Measurements from ENCODE around the gene GPR35. TPM values are rescaled to one million over a fixed set of nuclear protein-coding genes. Genes with fewer than 3 reads are reported as not detected.

GPR35 gene
- polyA plus RNA-seq, 1 donor (not counting 4 experiments of a cell fraction or from before 2014, with no cell fraction given), result 0.04 TPM

DNA sequence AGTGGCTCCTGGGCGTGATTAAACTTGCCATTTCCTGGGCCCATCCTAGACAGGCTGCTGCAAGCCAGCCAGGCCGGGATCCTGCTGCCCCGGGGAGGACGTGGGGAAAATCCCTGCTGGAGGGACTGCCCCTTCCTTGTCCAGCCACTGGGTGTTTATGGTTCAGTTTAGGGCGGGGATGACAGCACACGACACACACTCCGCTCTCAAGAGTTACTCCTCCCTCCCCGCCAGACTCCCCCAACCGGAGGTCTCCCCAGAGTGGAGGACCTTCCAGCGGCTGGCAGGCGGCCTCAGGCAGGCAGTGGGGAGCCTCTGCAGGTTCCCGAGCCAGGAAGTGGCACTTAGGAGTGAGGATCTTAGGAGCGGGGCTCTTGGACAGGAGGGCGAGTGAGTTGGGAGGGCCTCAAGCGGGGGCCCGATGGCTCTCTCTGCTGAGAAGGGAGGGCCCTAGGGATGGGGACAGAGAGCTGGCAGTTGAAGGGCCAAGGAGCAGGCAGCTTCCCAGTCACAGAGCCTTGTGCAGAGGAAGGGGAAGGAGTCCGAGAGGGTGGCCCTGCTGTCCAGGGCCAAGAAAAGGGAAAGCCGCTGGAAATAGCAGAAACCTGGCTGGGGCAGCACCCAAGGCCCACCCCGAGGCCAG, 5.7 kb upstream of the GPR35 start:
- Histone ChIP-seq H3K27ac (ENCODE audit: control insufficient read depth, insufficient read depth, low read length) (no peak overlapping the region), H3K27me3 (ENCODE audit: control insufficient read depth, extremely low read depth, insufficient read depth, low read length) (no peaks in the 10 kb centered on the region), H3K36me3 (ENCODE audit: control insufficient read depth in 2 of 2, extremely low read depth in 1 of 2, insufficient read depth in 2 of 2, low read length in 2 of 2) (no peaks in the 10 kb centered on the region), H3K4me3 (ENCODE audit: control insufficient read depth in 2 of 3, extremely low read depth in 1 of 3, insufficient read depth in 2 of 3, low read depth in 1 of 3, low read length in 3 of 3) (no peak overlapping the region), H4K20me1 (ENCODE audit: control insufficient read depth, extremely low read depth, insufficient read depth, low read length) (no peaks in the 10 kb centered on the region), H3K9me3 (ENCODE audit: control insufficient read depth, low read depth, low read length) (no peaks in the 10 kb centered on the region), H3K4me1 (ENCODE audit: control insufficient read depth, extremely low read depth, insufficient read depth, low read length) (no peaks in the 10 kb centered on the region), H3K79me2 (ENCODE audit: control insufficient read depth, insufficient read depth, low read length) (no peaks in the 10 kb centered on the region), H3K4me2 (ENCODE audit: control insufficient read depth, extremely low read depth, insufficient read depth, low read depth, low read length) (peak overlapping the region; percentile 2), H3K9ac (ENCODE audit: control insufficient read depth, extremely low read depth, insufficient read depth, low read length) (no peak overlapping the region), H3K9me1 (ENCODE audit: control insufficient read depth, extremely low read depth, insufficient read depth, low read length) (no peaks in the 10 kb centered on the region), H2AFZ (ENCODE audit: control insufficient read depth, low read length) (no peak overlapping the region)
- DNase-seq (ENCODE audit: low read depth, low spot score) (no peak), FAIRE-seq (no peak)
- dilution Hi-C loops (cut with MboI; ENCODE audit: extremely low pct_ligation_motif_present, low sequenced_read_pairs), result no loop called here
- no peak for TF ChIP-seq EZH2 (IDR thresholded peaks at IDR 0.05; ENCODE audit: low read length)
- TF ChIP-seq, protein P1, sequence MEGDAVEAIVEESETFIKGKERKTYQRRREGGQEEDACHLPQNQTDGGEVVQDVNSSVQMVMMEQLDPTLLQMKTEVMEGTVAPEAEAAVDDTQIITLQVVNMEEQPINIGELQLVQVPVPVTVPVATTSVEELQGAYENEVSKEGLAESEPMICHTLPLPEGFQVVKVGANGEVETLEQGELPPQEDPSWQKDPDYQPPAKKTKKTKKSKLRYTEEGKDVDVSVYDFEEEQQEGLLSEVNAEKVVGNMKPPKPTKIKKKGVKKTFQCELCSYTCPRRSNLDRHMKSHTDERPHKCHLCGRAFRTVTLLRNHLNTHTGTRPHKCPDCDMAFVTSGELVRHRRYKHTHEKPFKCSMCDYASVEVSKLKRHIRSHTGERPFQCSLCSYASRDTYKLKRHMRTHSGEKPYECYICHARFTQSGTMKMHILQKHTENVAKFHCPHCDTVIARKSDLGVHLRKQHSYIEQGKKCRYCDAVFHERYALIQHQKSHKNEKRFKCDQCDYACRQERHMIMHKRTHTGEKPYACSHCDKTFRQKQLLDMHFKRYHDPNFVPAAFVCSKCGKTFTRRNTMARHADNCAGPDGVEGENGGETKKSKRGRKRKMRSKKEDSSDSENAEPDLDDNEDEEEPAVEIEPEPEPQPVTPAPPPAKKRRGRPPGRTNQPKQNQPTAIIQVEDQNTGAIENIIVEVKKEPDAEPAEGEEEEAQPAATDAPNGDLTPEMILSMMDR (optimal IDR thresholded peaks at IDR 0.05 in 1 of 3, IDR thresholded peaks at IDR 0.05 in 1 of 3, conservative IDR thresholded peaks at IDR 0.05 in 1 of 3; ENCODE audit: extremely low read depth in 1 of 3, insufficient read depth in 2 of 3, low read length in 3 of 3), result no peak

DNA sequence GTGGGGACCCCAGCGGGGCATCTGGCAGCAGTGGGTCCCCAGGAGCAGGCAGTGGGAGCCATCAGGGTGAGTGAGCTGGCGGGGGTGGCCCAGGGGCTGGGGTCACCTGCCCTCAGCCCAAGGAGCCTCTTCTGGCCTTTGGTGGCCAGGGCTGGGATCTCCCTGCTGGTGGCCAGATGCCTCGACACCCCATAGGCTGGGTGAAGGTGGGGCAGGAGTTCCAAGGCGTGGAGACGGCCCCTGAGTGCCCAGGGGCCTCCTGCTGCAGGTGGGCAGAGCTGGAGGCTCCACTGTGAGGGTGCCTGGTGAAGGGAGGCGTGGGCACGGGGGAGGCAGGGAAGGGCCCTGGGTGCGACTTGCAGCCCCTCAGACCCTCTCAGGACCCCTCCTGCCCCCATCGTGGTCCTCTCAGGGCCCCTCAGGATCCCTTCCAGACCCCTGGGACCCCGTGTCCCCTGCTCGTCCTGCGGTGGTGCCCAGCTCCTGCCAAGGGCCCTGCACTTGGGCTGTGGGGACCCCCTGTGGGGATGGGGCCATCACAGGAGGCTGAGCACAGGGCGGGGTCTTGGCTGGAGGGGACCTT, 5.0 kb upstream of the GPR35 start:
- Histone ChIP-seq H3K4me1 (ENCODE audit: control insufficient read depth, extremely low read depth, insufficient read depth, low read length) (no peaks in the 10 kb centered on the region), H3K79me2 (ENCODE audit: control insufficient read depth, insufficient read depth, low read length) (no peaks in the 10 kb centered on the region), H3K9me1 (ENCODE audit: control insufficient read depth, extremely low read depth, insufficient read depth, low read length) (no peaks in the 10 kb centered on the region), H3K4me3 (ENCODE audit: control insufficient read depth in 2 of 3, extremely low read depth in 1 of 3, insufficient read depth in 2 of 3, low read depth in 1 of 3, low read length in 3 of 3) (no peak overlapping the region), H3K9ac (ENCODE audit: control insufficient read depth, extremely low read depth, insufficient read depth, low read length) (no peak overlapping the region), H4K20me1 (ENCODE audit: control insufficient read depth, extremely low read depth, insufficient read depth, low read length) (no peaks in the 10 kb centered on the region), H3K27me3 (ENCODE audit: control insufficient read depth, extremely low read depth, insufficient read depth, low read length) (no peaks in the 10 kb centered on the region), H3K27ac (ENCODE audit: control insufficient read depth, insufficient read depth, low read length) (no peak overlapping the region), H2AFZ (ENCODE audit: control insufficient read depth, low read length) (no peak overlapping the region), H3K36me3 (ENCODE audit: control insufficient read depth in 2 of 2, extremely low read depth in 1 of 2, insufficient read depth in 2 of 2, low read length in 2 of 2) (no peaks in the 10 kb centered on the region), H3K4me2 (ENCODE audit: control insufficient read depth, extremely low read depth, insufficient read depth, low read depth, low read length) (no peak overlapping the region), H3K9me3 (ENCODE audit: control insufficient read depth, low read depth, low read length) (no peaks in the 10 kb centered on the region)
- FAIRE-seq, result no peak
- dilution Hi-C loops (cut with MboI; ENCODE audit: extremely low pct_ligation_motif_present, low sequenced_read_pairs), result no loop called here
- DNase-seq (ENCODE audit: low read depth, low spot score), result no peak
- no peak for TF ChIP-seq EZH2 (IDR thresholded peaks at IDR 0.05; ENCODE audit: low read length)
- TF ChIP-seq, protein P1 (optimal IDR thresholded peaks at IDR 0.05 in 1 of 3, IDR thresholded peaks at IDR 0.05 in 1 of 3, conservative IDR thresholded peaks at IDR 0.05 in 1 of 3; ENCODE audit: extremely low read depth in 1 of 3, insufficient read depth in 2 of 3, low read length in 3 of 3), result no peak
